Suppressor macrophage treated with lipopolysaccharide for 4 hours (primary cell): Measurements from ENCODE around the gene CHRND.
A peak's percentile ranks its signal among the peaks of the same experiment; 100 is the strongest.

Source experiments
- DNase-seq: peaks from one replicate; pipeline ENCODE4 v3.0.0-alpha.2; 2020

The CHRND gene

GRCh38 chr2:232504438-232504837, 21.5 kb upstream of the CHRND start:
- no peak for DNase-seq

GRCh38 chr2:232505856-232506255, 20.1 kb upstream of the CHRND start:
- no peak for DNase-seq

- no peak for DNase-seq
Observed at GRCh38 chr2:232506709-232507108, 19.3 kb upstream of the CHRND start.

- no peak for DNase-seq
Observed at GRCh38 chr2:232508251-232508650, 17.7 kb upstream of the CHRND start.

- DNase-seq, result no peak
Observed at GRCh38 chr2:232511336-232511890, 14.5 kb upstream of the CHRND start.

- DNase-seq, result no peak
Observed at GRCh38 chr2:232512602-232513001, 13.4 kb upstream of the CHRND start.

GRCh38 chr2:232513353-232513752, 12.6 kb upstream of the CHRND start:
- DNase-seq, result no peak

GRCh38 chr2:232515639-232516038, 10.3 kb upstream of the CHRND start:
- no peak for DNase-seq

- no peak for DNase-seq
Observed at GRCh38 chr2:232516551-232516950, 9.4 kb upstream of the CHRND start.

GRCh38 chr2:232518844-232519243, 7.1 kb upstream of the CHRND start:
- DNase-seq, result no peak

- DNase-seq, result no peak
Observed at GRCh38 chr2:232519581-232520438, 6.2 kb upstream of the CHRND start, which contains the start of gene PRSS56. Gene PRSS56, plus strand, starts transcription at chr2:232520388. Its CDS starts 211 bp downstream, at chr2:232520599.

- no peak for DNase-seq
Observed at GRCh38 chr2:232520489-232520888, 5.5 kb upstream of the CHRND start.

- no peak for DNase-seq
Observed at GRCh38 chr2:232521098-232521497, 4.9 kb upstream of the CHRND start.

GRCh38 chr2:232521959-232522622, 3.9 kb upstream of the CHRND start:
- peak; percentile 67 for DNase-seq

GRCh38 chr2:232522623-232523401, 3.1 kb upstream of the CHRND start:
- no peak for DNase-seq

- no peak for DNase-seq
Observed at GRCh38 chr2:232523402-232523681, 2.6 kb upstream of the CHRND start.

GRCh38 chr2:232523682-232524597, 2.0 kb upstream of the CHRND start:
- peak; percentile 36 for DNase-seq

GRCh38 chr2:232524771-232525170, 1.2 kb upstream of the CHRND start:
- no peak for DNase-seq

- no peak for DNase-seq
Observed at GRCh38 chr2:232525199-232525598, 761 bp upstream of the CHRND start.

GRCh38 chr2:232526372-232526941, 497 bp downstream of the CHRND start:
- DNase-seq, result no peak

GRCh38 chr2:232527905-232528470, 2.0 kb downstream of the CHRND start:
- no peak for DNase-seq
